Right renal cortex interstitium (tissue), 3 donors: ENCODE measurements around the gene BEGAIN. TPM values are rescaled to one million over a fixed set of nuclear protein-coding genes. Genes with fewer than 3 reads are reported as not detected.

ENCODE experiments used
- DNase-seq, 3 donors: peaks; one replicate each; pipeline ENCODE4 v3.0.0-alpha.2; 2013; ENCODE audit warnings: low read depth in 3 of 3, low spot score in 2 of 3
- polyA plus RNA-seq, 3 donors: library from polyadenylated mRNA; unstranded; fragments of 120-200 nt; gene quantifications; one replicate each; pipeline ENCODE4 v1.2.1, GENCODE V29; 2013; ENCODE audit not compliant: insufficient read length in 3 of 3

BEGAIN gene
- polyA plus RNA-seq, 3 donors: 1.2 to 2.3 (median 1.8) TPM

GRCh38 chr14:100601914-100602313 is 14.7 kb upstream of the BEGAIN start:
- no peak for DNase-seq

- DNase-seq: no peak
Measured at GRCh38 chr14:100601064-100601463, 13.8 kb upstream of the BEGAIN start.

GRCh38 chr14:100599981-100600380 is 12.8 kb upstream of the BEGAIN start:
- no peak for DNase-seq

GRCh38 chr14:100594625-100594951 is 7.4 kb upstream of the BEGAIN start:
- no peak for DNase-seq

- no peak for DNase-seq
Measured at GRCh38 chr14:100593751-100594624, 6.8 kb upstream of the BEGAIN start.

- DNase-seq: no peak
Measured at GRCh38 chr14:100592972-100593371, 5.8 kb upstream of the BEGAIN start.

GRCh38 chr14:100592461-100592891 is 5.3 kb upstream of the BEGAIN start:
- DNase-seq: no peak

GRCh38 chr14:100591453-100592371 is 4.5 kb upstream of the BEGAIN start:
- no peak for DNase-seq

- DNase-seq: no peak
Measured at GRCh38 chr14:100590726-100591452, 3.7 kb upstream of the BEGAIN start.

GRCh38 chr14:100589760-100590469 is 2.7 kb upstream of the BEGAIN start:
- DNase-seq: no peak

- DNase-seq: no peak
Measured at GRCh38 chr14:100589071-100589759, 2.0 kb upstream of the BEGAIN start.

GRCh38 chr14:100588671-100589070 is 1.5 kb upstream of the BEGAIN start:
- no peak for DNase-seq

GRCh38 chr14:100587763-100588411 is 670 bp upstream of the BEGAIN start:
- no peak for DNase-seq

GRCh38 chr14:100586403-100587085 is 673 bp downstream of the BEGAIN start:
- no peak for DNase-seq

GRCh38 chr14:100586153-100586402 is 1.1 kb downstream of the BEGAIN start:
- no peak for DNase-seq

GRCh38 chr14:100585448-100586152 is 1.6 kb downstream of the BEGAIN start:
- DNase-seq: no peak

- DNase-seq: no peak
Measured at GRCh38 chr14:100584056-100585031, 2.9 kb downstream of the BEGAIN start.
